Tibial nerve (tissue), 4 donors: Measurements from ENCODE around the gene PREX1. TPM values are rescaled to one million over a fixed set of nuclear protein-coding genes. Genes with fewer than 3 reads are reported as not detected.

Source experiments
- DNase-seq, 2 donors: peaks; one replicate each; pipeline ENCODE4 v3.0.0-alpha.2; 2019; ENCODE audit warnings: low spot score in 2 of 2
- H3K27ac ChIP-seq, 4 donors: fragments of 200-600 bp; sonication (generic) in 3 of 4; one replicate each; pipeline ENCODE4 v1.5.1; 2017 to 2019; ENCODE audit warnings: mild to moderate bottlenecking in 1 of 4
- H3K27me3 ChIP-seq, 2 donors: fragments of 200-600 bp; sonication (generic) in 1 of 2; one replicate each; pipeline versions ENCODE4 v1.5.1 to v1.6.0; 2017 to 2019
- H3K36me3 ChIP-seq, 3 donors: fragments of 200-600 bp; sonication (generic); one replicate each; pipeline ENCODE4 v1.5.1; 2018 to 2019
- H3K4me1 ChIP-seq, 4 donors: fragments of 200-600 bp; sonication (generic) in 3 of 4; one replicate each; pipeline ENCODE4 v1.5.1; 2017 to 2019
- H3K4me3 ChIP-seq, 4 donors: fragments of 200-600 bp; sonication (generic) in 3 of 4; one replicate each; pipeline ENCODE4 v1.5.1; 2017 to 2019; ENCODE audit warnings: mild to moderate bottlenecking in 1 of 4, moderate library complexity in 1 of 4
- H3K9me3 ChIP-seq, 4 donors: fragments of 200-600 bp; sonication (generic) in 3 of 4; one replicate each; pipeline ENCODE4 v1.5.1; 2017 to 2019
- EP300 ChIP-seq, 2 donors: sonication (generic); formaldehyde crosslinking; IDR thresholded peaks; one replicate each; pipeline ENCODE4 v1.6.1; 2017; ENCODE audit warnings: antibody characterized with exemption in 2 of 2, mild to moderate bottlenecking in 1 of 2
- POLR2A ChIP-seq, 2 donors: fragments of 450-650 bp; IDR thresholded peaks; one replicate each; pipeline ENCODE4 v1.6.1; 2017; ENCODE audit warnings: antibody characterized with exemption in 2 of 2, mild to moderate bottlenecking in 2 of 2, moderate library complexity in 2 of 2
- WGBS, 2 donors: methylation state at CpG; one replicate each; pipeline ENCODE4 v1.1.5; 2018; 5-methylcytosine and 5-hydroxymethylcytosine counted together
- total RNA-seq, 4 donors: library from RNA; depleted of rRNA; stranded (reverse); fragments of >200 nt; gene quantifications; one replicate each; pipeline ENCODE4 v1.1.0, GENCODE V29; 2016
- TF ChIP-seq, protein P1 (sequence below), 5 experiments: fragments of 200-600 bp in 3 of 5; fragments of 450-650 bp in 2 of 5; sonication (generic) in 3 of 5; IDR thresholded peaks; one replicate each; pipeline ENCODE4 v1.5.1; 2016 to 2019; ENCODE audit warnings: antibody characterized with exemption in 5 of 5, mild to moderate bottlenecking in 3 of 5, moderate library complexity in 2 of 5

PREX1 gene
- total RNA-seq, 4 donors from 2014 or later = 30.1 to 50.7 (median 32.5) TPM

DNA sequence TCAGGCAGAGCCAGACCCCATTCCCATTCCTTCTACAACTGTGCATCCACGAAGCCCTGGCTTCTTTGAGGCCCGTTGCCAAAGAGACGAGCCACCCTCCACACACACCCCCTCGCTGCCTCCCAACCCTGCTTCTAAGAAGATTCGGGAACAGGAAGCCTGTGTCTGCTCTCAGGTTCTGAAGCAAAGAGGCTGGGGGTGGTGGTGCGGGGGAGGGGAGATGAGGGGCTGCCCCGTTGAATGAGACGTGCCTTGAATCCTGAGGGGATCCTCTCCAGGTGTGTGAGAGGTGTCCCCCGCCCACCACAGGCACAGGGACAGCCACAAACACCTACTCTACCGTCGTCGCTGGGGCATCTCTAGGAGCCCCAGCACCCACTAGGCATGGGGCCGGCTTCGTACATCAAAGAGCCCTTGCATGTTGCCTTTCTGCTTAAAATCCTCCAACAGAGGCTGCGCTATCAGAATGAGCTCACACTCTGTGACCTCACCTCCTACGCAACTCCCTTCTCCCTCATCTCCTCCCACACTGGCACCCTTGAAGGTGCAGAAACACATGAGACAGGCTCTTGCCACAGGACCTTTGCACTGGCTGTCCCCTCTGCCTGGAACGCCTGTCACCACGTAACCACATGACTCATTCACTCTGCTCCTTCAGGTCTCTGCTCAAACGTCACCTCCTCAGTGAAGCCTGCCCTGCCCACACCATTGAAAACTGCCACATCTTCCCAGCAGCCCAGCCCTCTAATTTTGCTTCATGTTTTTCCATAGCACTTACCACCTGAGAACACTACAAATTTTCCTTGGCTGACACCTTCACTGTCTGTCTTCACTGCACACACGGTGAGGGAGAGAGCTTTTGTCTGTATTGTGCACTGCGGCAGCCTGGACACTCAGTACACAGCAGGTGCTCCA, 58.5 kb downstream of the PREX1 start:
- Histone ChIP-seq H3K4me3 (no peak overlapping the region), H3K27me3 (no peaks in the 10 kb centered on the region), H3K27ac (no peak overlapping the region), H3K36me3 (no peaks in the 10 kb centered on the region), H3K4me1 (peaks cover 0 to 42% (median 16%) of the 10 kb centered on the region in 4 donors), H3K9me3 (peaks cover 0 to 2% (median 0%) of the 10 kb centered on the region in 4 donors)
- no peak for TF ChIP-seq EP300 (IDR thresholded peaks at IDR 0.05)
- TF ChIP-seq, protein P1, sequence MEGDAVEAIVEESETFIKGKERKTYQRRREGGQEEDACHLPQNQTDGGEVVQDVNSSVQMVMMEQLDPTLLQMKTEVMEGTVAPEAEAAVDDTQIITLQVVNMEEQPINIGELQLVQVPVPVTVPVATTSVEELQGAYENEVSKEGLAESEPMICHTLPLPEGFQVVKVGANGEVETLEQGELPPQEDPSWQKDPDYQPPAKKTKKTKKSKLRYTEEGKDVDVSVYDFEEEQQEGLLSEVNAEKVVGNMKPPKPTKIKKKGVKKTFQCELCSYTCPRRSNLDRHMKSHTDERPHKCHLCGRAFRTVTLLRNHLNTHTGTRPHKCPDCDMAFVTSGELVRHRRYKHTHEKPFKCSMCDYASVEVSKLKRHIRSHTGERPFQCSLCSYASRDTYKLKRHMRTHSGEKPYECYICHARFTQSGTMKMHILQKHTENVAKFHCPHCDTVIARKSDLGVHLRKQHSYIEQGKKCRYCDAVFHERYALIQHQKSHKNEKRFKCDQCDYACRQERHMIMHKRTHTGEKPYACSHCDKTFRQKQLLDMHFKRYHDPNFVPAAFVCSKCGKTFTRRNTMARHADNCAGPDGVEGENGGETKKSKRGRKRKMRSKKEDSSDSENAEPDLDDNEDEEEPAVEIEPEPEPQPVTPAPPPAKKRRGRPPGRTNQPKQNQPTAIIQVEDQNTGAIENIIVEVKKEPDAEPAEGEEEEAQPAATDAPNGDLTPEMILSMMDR (IDR thresholded peaks at IDR 0.05) = no peak
- no peak for TF ChIP-seq POLR2A (IDR thresholded peaks at IDR 0.05)
- WGBS, 2 donors = 43 to 46% methylated on average over 18 to 21 of the region's 21 CpGs
- DNase-seq = no peak

DNA sequence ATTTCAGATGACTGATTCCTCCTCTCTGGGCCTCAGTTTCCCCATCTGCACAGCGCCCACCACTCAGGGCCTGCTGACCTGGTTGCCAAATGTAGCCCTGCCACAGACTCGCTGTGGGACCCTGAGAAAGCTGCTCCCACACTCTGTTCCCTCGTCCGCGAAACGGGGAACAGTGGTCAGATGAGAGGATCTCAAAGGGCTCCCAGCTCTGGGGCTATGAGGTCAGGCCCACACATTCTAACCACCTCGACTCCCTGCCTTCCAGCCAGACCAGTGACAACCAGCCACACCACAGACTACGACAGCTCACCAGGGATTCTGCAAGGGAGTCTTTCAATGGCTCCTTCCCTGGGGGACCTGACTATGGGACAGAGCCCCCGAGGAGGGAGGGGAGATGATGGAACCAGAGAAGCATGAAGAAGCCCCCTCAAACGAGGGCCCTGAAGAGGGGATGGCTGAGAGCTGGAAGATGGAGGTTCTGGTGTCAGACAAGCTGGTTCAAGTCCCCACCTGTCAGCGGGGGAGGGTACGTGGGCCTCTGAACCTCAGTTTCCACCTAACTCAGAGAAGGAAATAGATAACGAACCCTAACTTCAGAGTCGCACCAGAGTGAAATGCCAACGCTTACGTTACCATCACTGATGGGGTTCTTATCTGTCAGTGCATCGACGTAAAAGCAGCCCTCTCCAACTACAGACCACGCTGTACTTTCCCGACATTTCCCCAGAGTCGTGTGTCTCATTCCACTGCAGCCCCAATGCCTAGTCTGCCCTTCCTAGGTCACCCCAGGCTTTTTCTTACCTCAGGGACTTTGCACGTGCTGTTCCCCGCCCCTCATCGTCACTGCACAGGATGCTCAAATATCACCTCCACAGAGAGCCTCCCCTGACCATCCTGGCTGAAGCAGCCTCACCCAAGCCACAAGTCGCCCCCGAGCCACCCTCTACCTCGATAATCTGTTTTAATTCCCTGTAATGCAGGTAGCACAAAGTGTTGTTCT, 60.5 kb downstream of the PREX1 start:
- TF ChIP-seq EP300 (IDR thresholded peaks at IDR 0.05) (no peak), POLR2A (IDR thresholded peaks at IDR 0.05) (no peak)
- TF ChIP-seq, protein P1 (IDR thresholded peaks at IDR 0.05) = no peak
- Histone ChIP-seq H3K4me3 (no peak overlapping the region), H3K9me3 (peaks cover 0 to 2% (median 0%) of the 10 kb centered on the region in 4 donors), H3K36me3 (no peaks in the 10 kb centered on the region), H3K4me1 (peaks cover 0 to 43% (median 17%) of the 10 kb centered on the region in 4 donors), H3K27ac (no peak overlapping the region), H3K27me3 (no peaks in the 10 kb centered on the region)
- 80 to 82% methylated on average over 26 to 27 of the region's 27 CpGs for WGBS, 2 donors
- no peak for DNase-seq

DNA sequence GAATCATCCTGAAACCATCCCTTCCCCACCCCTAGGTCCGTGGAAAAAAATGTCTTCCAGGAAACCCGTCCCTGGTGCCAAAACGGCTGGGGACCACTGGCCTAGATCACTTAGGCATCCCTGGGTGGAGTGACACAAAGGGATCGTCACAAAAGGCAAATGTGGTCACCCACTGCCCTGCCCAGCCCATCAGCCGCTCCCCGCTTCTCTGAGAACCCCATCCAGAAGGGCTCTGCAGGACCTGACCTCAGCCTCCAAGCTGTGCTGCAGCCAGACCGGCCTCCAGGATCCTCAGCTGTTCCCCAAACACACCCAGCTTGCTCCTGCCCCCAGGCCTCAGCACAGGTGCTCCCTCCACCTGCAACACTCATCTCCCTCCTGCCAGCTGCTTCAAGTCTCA, 61.6 kb downstream of the PREX1 start:
- no peak for DNase-seq
- TF ChIP-seq EP300 (IDR thresholded peaks at IDR 0.05) (no peak), POLR2A (IDR thresholded peaks at IDR 0.05) (no peak)
- TF ChIP-seq, protein P1 (IDR thresholded peaks at IDR 0.05) = no peak
- Histone ChIP-seq H3K36me3 (no peaks in the 10 kb centered on the region), H3K27me3 (no peaks in the 10 kb centered on the region), H3K9me3 (peaks cover 0 to 2% (median 0%) of the 10 kb centered on the region in 4 donors), H3K27ac (no peak overlapping the region), H3K4me3 (no peak overlapping the region), H3K4me1 (peaks cover 0 to 34% (median 11%) of the 10 kb centered on the region in 4 donors)
- 66 to 70% methylated on average over 7 of the region's 7 CpGs for WGBS, 2 donors

DNA sequence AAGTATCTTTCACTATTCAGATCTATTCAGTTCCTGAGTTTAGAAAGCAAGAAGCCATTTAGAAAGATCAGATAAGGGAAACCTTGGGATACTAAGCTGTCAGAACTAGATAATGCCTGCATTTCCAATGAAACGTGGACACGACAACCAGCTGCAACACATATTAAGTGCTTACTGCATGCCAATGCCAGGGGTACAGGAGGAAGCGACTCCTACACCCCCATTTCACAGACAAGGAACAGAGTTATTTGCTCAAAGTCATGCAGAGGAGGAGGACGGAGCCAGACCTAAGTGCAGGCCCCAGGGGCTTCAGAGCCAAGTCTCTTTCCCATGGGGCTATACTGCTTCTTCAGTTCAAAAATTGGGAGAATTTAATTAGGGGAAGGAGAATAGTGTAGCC, 62.4 kb downstream of the PREX1 start:
- TF ChIP-seq, protein P1 (IDR thresholded peaks at IDR 0.05) = no peak
- TF ChIP-seq EP300 (IDR thresholded peaks at IDR 0.05) (no peak), POLR2A (IDR thresholded peaks at IDR 0.05) (no peak)
- Histone ChIP-seq H3K4me3 (no peak overlapping the region), H3K9me3 (peaks cover 0 to 2% (median 0%) of the 10 kb centered on the region in 4 donors), H3K4me1 (peaks cover 0 to 36% (median 11%) of the 10 kb centered on the region in 4 donors), H3K27me3 (no peaks in the 10 kb centered on the region), H3K27ac (no peak overlapping the region), H3K36me3 (no peaks in the 10 kb centered on the region)
- DNase-seq = no peak
- WGBS, 2 donors = 90 to 94% methylated on average over 4 of the region's 4 CpGs
